WTC11 (cell line): ENCODE measurements around the gene ITIH2. TPM values are rescaled to one million over a fixed set of nuclear protein-coding genes. Genes with fewer than 3 reads are reported as not detected.
"Not testable (repeated sequence)": the region's sequence is repeated elsewhere in the genome, so short reads cannot be mapped to it uniquely, and the experiment has no call there.

Source experiments
- ATAC-seq: fragments of 200-7000 bp; cut with Tn5 transposase; 2 replicates; pipeline ENCODE4 v1.10.0; 2021; ENCODE audit warnings: mild to moderate bottlenecking, moderate library complexity
- CTCF ChIA-PET: fragments of 300-600 bp; sonication (Branson Sonifier 250); formaldehyde crosslinking; loops from one replicate; lab custom pipeline; 2021; ENCODE audit warnings: antibody characterized with exemption; lab: Charles Lee
- POLR2A ChIA-PET: fragments of 350-600 bp; sonication (Branson Sonifier 250); formaldehyde crosslinking; loops from one replicate; lab custom pipeline; 2021; ENCODE audit warnings: antibody characterized with exemption; lab: Charles Lee
- DNase-seq: peaks from one replicate; pipeline ENCODE4 v3.0.0; 2021; ENCODE audit warnings: low spot score
- H3K27ac Mint-ChIP-seq: 2 replicates; pipeline ENCODE4 v1.8.0; 2021; ENCODE audit warnings: mixed read lengths
- H3K27me3 Mint-ChIP-seq: 2 replicates; pipeline ENCODE4 v1.8.0; 2021; ENCODE audit warnings: low read depth, mild to moderate bottlenecking, moderate library complexity, mixed read lengths
- H3K36me3 Mint-ChIP-seq: 2 replicates; pipeline ENCODE4 v1.8.0; 2021; ENCODE audit warnings: mixed read lengths
- H3K4me1 Mint-ChIP-seq: 2 replicates; pipeline ENCODE4 v1.8.0; 2022; ENCODE audit warnings: mixed read lengths
- H3K4me3 Mint-ChIP-seq: 2 replicates; pipeline ENCODE4 v1.8.0; 2021; ENCODE audit warnings: mild to moderate bottlenecking, moderate library complexity, mixed read lengths
- H3K9me3 Mint-ChIP-seq: 2 replicates; pipeline ENCODE4 v1.8.0; 2021; ENCODE audit warnings: mixed read lengths
- AFF4 ChIP-seq: sonication (generic); formaldehyde crosslinking; IDR thresholded peaks from 2 replicates; pipeline ENCODE4 v1.8.1; 2023; ENCODE audit warnings: mild to moderate bottlenecking, missing genetic modification reagents, borderline replicate concordance
- AR ChIP-seq: fragments of 250-450 bp; sonication (Bioruptor Pico); IDR thresholded peaks from 2 replicates; pipeline ENCODE4 v1.9.0; 2021; ENCODE audit warnings: mild to moderate bottlenecking
- ARID4B ChIP-seq: sonication (generic); formaldehyde crosslinking; IDR thresholded peaks from 2 replicates; pipeline ENCODE4 v1.8.0; 2023; ENCODE audit warnings: missing genetic modification reagents, mild to moderate bottlenecking, borderline replicate concordance
- ETV6 ChIP-seq: sonication (generic); formaldehyde crosslinking; IDR thresholded peaks from 2 replicates; pipeline ENCODE4 v1.8.1; 2022; ENCODE audit warnings: mild to moderate bottlenecking, missing genetic modification reagents
- NR2C2 ChIP-seq: sonication (generic); formaldehyde crosslinking; IDR thresholded peaks from 2 replicates; pipeline ENCODE4 v1.8.0; 2022; ENCODE audit warnings: mild to moderate bottlenecking, missing genetic modification reagents
- PRDM15 ChIP-seq: sonication (generic); formaldehyde crosslinking; IDR thresholded peaks from 2 replicates; pipeline ENCODE4 v1.8.0; 2022; ENCODE audit warnings: missing genetic modification reagents
- ZNF138 ChIP-seq: sonication (generic); formaldehyde crosslinking; conservative IDR thresholded peaks from 2 replicates; pipeline ENCODE4 v1.8.1; 2022; ENCODE audit warnings: mild to moderate bottlenecking, moderate library complexity, missing genetic modification reagents
- total RNA-seq: library from RNA; stranded (reverse); gene quantifications from 3 replicates; pipeline ENCODE4 v1.2.3, GENCODE V29; 2021

ITIH2 gene
- total RNA-seq, 1 experiment from 2014 or later, result 0.83 TPM

- TF ChIP-seq ARID4B (no peak), ETV6 (CRISPR knock-in tag) (no peak), AR (CRISPR knock-in tag) (no peak)
Observed at GRCh38 chr10:7738536-7739407, 35.7 kb downstream of the ITIH2 start (continued).

GRCh38 chr10:7744307-7744706 lies 41.2 kb downstream of the ITIH2 start:
- DNase-seq, result no peak
- Mint-ChIP-seq H3K4me3 (no peak overlapping the region), H3K27me3 (no peaks in the 10 kb centered on the region), H3K36me3 (no peaks in the 10 kb centered on the region), H3K9me3 (no peaks in the 10 kb centered on the region), H3K4me1 (no peaks in the 10 kb centered on the region), H3K27ac (no peak overlapping the region)
- ChIA-PET POLR2A (no interaction called here), CTCF (no interaction called here)
- no peak for ATAC-seq
- TF ChIP-seq ZNF138 (CRISPR knock-in tag) (no peak), PRDM15 (CRISPR knock-in tag) (no peak), NR2C2 (CRISPR knock-in tag) (no peak)

- 0 out of 2 replicates have a peak overlapping the region, but pooled peaks have one; percentile 52 for H3K27ac Mint-ChIP-seq
- POLR2A ChIA-PET, result not testable (repeated sequence)
Observed at GRCh38 chr10:7748637-7749036, 45.5 kb downstream of the ITIH2 start.

GRCh38 chr10:7750222-7750621 lies 47.1 kb downstream of the ITIH2 start:
- ATAC-seq (no peak), DNase-seq (no peak)
- Mint-ChIP-seq H3K4me1 (no peaks in the 10 kb centered on the region), H3K27ac (no peak overlapping the region), H3K9me3 (0 out of 2 replicates have a peak, but pooled peaks cover 3% of the 10 kb centered on the region), H3K36me3 (peaks cover 31% of the 10 kb centered on the region), H3K4me3 (no peak overlapping the region), H3K27me3 (no peaks in the 10 kb centered on the region)
- POLR2A ChIA-PET, result no interaction called here
- CTCF ChIA-PET, result no interaction called here
- TF ChIP-seq AFF4 (CRISPR knock-in tag) (no peak), AR (CRISPR knock-in tag) (no peak)

More at GRCh38 chr10:7748637-7749036, 45.5 kb downstream of the ITIH2 start:
- peak; percentile 65 for ATAC-seq
- CTCF ChIA-PET, H3K4me1 Mint-ChIP-seq, H3K27me3 Mint-ChIP-seq, DNase-seq, H3K4me3 Mint-ChIP-seq, H3K9me3 Mint-ChIP-seq: not testable (repeated sequence)
- H3K36me3 Mint-ChIP-seq, result peaks cover 17% of the 10 kb centered on the region
